ENCODE data around the gene DCAF10.
"Not testable (repeated sequence)": the region's sequence is repeated elsewhere in the genome, so short reads cannot be mapped to it uniquely, and the experiment has no call there.

DCAF10 gene

DNA sequence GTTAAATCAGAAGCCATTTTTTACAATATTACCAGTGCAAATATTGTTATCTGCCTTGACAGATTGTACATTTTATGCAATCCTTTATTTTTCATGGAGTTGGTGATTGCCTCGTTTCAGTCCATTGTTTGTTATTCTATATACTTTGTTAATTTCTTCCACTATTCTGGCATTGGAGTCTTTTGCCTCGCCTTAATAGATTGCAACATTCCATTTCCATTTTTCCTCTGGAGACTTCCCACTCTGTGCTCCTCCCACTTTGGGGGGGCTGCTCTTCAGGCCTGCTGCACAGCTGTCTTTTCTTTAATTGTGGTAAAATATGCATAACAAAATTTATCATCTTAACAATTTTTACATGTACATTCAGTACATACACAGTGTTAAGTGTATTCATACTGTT is 4.4 kb upstream of the DCAF10 start:
- Histone ChIP-seq H3K4me3 (ENCODE audit: low read length) (no peak overlapping the region), H3K36me3 (ENCODE audit: control insufficient read depth, insufficient read depth, low read length, severe bottlenecking) (no peaks in the 10 kb centered on the region), H3K4me1 (ENCODE audit: control insufficient read depth, insufficient read depth, low read length) (peaks cover 13% of the 10 kb centered on the region), H3K9ac (ENCODE audit: low read length) (no peak overlapping the region), H3K9me3 (ENCODE audit: control insufficient read depth, low read length) (no peaks in the 10 kb centered on the region), H3K27me3 (replicated peaks; ENCODE audit: control insufficient read depth, insufficient read depth, low read length) (no peaks in the 10 kb centered on the region)
- DNase-seq (ENCODE audit: low read depth): peak; percentile 40

- H3K4me1 ChIP-seq (ENCODE audit: control insufficient read depth, insufficient read depth, low read length): peaks cover 34% of the 10 kb centered on the region
- no peaks in the 10 kb centered on the region for H3K27me3 ChIP-seq (replicated peaks; ENCODE audit: control insufficient read depth, insufficient read depth, low read length)
- H3K9ac ChIP-seq (ENCODE audit: low read length): no peak overlapping the region
- no peaks in the 10 kb centered on the region for H3K9me3 ChIP-seq (ENCODE audit: control insufficient read depth, low read length)
- no peaks in the 10 kb centered on the region for H3K36me3 ChIP-seq (ENCODE audit: control insufficient read depth, insufficient read depth, low read length, severe bottlenecking)
- DNase-seq (ENCODE audit: low read depth): no peak
- H3K4me3 ChIP-seq (ENCODE audit: low read length): no peak overlapping the region
These were observed 1.9 kb upstream of the DCAF10 start for GRCh38 chr9:37798677-37799076.

DNA sequence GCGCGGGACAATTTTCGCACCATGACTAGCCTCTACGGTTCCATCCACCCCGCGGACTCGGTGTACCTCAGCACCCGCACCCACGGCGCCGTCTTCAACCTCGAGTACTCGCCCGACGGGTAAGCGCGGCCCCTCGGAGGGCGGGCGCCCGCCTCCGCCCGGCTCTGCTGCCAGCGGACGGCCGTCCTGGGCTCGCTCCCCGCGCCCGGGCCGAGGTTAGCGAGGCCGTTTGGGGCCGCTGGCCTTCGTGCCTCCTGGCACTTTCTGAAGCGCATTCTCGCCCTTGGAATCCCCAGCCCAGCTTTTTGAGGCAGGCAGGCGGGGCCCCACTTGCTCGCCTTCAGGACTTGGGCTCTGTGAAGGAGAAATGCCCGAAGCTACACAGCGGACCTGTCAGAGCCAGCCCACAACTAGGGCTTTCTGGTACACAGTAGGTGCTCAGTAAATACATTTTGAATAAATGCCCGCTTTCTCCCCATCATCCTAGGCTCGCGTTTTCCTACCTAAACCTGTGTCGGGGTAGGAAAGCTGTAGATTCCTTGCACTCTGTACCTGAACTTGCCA is 772 bp downstream of the DCAF10 start:
- Histone ChIP-seq H3K9ac (ENCODE audit: low read length) (peak overlapping the region; percentile 97), H3K36me3 (ENCODE audit: control insufficient read depth, insufficient read depth, low read length, severe bottlenecking) (no peaks in the 10 kb centered on the region), H3K4me1 (ENCODE audit: control insufficient read depth, insufficient read depth, low read length) (peaks cover 36% of the 10 kb centered on the region), H3K9me3 (ENCODE audit: control insufficient read depth, low read length) (no peaks in the 10 kb centered on the region), H3K4me3 (ENCODE audit: low read length) (peak overlapping the region; percentile 99), H3K27me3 (replicated peaks; ENCODE audit: control insufficient read depth, insufficient read depth, low read length) (no peaks in the 10 kb centered on the region)
- DNase-seq (ENCODE audit: low read depth): peak; percentile 75

DNA sequence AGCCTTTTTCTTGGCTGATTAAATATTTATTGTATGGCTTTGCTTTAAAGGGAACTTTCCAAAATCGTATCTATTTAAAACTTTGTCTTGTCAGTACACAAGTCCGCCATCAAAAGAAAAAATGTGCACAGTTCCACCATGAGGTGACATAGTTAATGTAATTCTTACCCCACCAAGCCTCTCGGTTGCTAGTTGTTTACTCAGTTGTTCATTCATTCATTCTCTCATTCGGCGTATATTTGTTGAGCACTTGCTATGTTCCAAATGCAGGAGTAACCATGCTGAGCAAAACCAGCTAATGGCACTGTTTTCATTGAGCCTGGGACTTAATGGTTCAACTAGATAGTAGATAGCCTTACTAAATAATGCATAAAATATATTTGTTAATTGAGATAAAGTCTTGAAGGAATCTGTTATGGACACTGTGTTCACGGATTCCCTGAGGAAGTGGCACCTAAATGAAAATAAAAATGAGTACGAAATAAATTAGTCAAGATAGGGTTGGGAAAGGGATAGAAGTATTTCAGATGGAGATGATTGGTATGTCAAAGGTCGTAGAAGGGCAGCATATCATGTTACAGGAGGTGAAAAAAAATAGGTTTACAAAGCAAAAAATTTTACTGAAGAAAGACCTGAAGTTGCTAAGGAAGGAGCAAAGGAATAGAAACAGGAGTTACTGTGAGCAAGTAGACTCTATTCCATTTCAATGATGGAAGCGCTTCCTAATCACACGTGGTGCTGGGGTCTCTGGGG is 1.5 kb downstream of the DCAF10 start:
- Histone ChIP-seq H3K9me3 (ENCODE audit: control insufficient read depth, low read length) (no peaks in the 10 kb centered on the region), H3K9ac (ENCODE audit: low read length) (peak overlapping the region; percentile 97), H3K4me1 (ENCODE audit: control insufficient read depth, insufficient read depth, low read length) (peaks cover 36% of the 10 kb centered on the region), H3K36me3 (ENCODE audit: control insufficient read depth, insufficient read depth, low read length, severe bottlenecking) (no peaks in the 10 kb centered on the region), H3K27me3 (replicated peaks; ENCODE audit: control insufficient read depth, insufficient read depth, low read length) (no peaks in the 10 kb centered on the region), H3K4me3 (ENCODE audit: low read length) (peak overlapping the region; percentile 99)
- no peak for DNase-seq (ENCODE audit: low read depth)

DNA sequence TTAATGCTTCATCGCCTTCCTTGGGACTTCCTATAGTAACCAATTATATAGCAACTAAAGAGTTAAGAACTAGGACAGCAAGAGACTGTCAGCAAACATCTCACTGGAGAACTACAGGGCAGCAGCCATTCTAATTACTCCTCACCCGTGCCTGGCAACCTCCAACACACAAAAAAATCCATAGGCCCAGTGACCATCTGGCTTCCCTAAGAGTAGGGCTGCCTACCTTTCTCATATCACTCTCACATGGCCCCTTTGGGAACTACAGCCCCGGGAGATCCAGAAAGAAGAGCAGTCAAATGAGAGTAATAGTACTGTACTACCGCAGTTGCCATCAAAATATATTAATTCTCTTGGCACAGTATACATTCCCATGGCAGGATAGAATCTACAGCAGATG is 5.7 kb downstream of the DCAF10 start:
- Histone ChIP-seq H3K4me3 (ENCODE audit: low read length) (no peak overlapping the region), H3K36me3 (ENCODE audit: control insufficient read depth, insufficient read depth, low read length, severe bottlenecking) (peaks cover 4% of the 10 kb centered on the region), H3K9me3 (ENCODE audit: control insufficient read depth, low read length) (no peaks in the 10 kb centered on the region), H3K4me1 (ENCODE audit: control insufficient read depth, insufficient read depth, low read length) (peaks cover 23% of the 10 kb centered on the region), H3K9ac (ENCODE audit: low read length) (no peak overlapping the region), H3K27me3 (replicated peaks; ENCODE audit: control insufficient read depth, insufficient read depth, low read length) (no peaks in the 10 kb centered on the region)
- no peak for DNase-seq (ENCODE audit: low read depth)

GRCh38 chr9:37809676-37810075 is 9.1 kb downstream of the DCAF10 start:
- H3K36me3 ChIP-seq (ENCODE audit: control insufficient read depth, insufficient read depth, low read length, severe bottlenecking); H3K9ac ChIP-seq (ENCODE audit: low read length); DNase-seq (ENCODE audit: low read depth); H3K4me1 ChIP-seq (ENCODE audit: control insufficient read depth, insufficient read depth, low read length); H3K4me3 ChIP-seq (ENCODE audit: low read length); H3K27me3 ChIP-seq (replicated peaks; ENCODE audit: control insufficient read depth, insufficient read depth, low read length); H3K9me3 ChIP-seq (ENCODE audit: control insufficient read depth, low read length): not testable (repeated sequence)

DNA sequence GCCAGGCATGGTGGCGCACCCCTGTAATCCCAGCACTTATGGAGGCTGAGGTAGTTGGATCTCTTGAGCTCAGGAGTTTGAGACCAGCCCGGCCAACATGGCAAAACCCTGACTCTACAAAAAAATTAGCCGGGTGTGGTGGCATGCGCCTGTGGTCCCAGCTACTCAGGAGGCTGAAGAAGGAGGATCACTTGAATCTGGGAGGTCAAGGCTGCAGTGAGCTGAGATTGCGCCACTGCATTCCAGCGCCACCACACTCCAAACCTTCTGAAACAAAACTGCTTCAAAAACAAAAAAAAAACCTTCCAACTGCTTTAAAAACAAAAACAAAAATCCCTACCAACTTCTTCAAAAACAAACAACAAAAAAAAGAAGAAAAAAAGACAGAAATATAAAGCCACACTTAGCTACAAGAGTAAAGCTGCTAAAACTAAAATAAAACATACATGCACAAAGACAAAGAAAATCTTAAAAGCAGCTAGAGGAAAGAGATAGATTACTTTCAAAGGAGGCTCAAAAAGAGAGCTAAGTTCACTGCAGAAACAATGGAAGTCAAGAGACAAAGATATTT is 11.4 kb downstream of the DCAF10 start:
- no peak for DNase-seq (ENCODE audit: low read depth)
- peaks cover 7% of the 10 kb centered on the region for H3K36me3 ChIP-seq (ENCODE audit: control insufficient read depth, insufficient read depth, low read length, severe bottlenecking)

DNA sequence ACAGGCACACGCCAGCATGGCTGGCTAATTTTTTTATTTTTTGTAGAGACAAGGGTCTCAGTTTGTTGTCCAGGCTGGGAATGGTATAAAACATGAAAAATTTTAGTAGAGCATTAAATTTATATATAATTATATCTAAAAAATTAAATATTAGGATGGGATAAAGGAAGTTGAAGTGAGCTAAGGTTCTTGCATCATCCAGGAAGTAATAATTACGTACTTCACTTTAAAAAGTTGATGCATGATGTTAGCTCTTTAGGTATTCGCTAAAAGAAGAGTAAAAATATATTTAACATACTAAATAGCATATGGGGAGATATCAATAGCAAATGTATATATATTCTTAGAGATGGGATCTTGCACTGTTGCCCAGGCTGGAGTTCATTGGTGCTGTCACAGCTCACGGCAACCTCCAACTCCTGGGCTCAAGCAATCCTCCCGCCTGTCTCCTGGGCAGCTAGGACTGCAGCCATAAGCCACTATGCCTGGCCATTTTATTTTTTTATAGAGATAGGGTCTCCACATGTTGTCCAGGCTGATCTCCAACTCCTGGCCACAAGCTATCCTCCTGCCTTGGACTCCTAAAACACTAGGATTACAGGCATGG is 12.3 kb downstream of the DCAF10 start:
- Histone ChIP-seq H3K9me3 (ENCODE audit: control insufficient read depth, low read length) (no peaks in the 10 kb centered on the region), H3K36me3 (ENCODE audit: control insufficient read depth, insufficient read depth, low read length, severe bottlenecking) (peaks cover 5% of the 10 kb centered on the region)
- DNase-seq (ENCODE audit: low read depth): no peak

More for the DNA sequence above, 11.4 kb downstream of the DCAF10 start:
- Histone ChIP-seq H3K9me3 (ENCODE audit: control insufficient read depth, low read length) (no peaks in the 10 kb centered on the region), H3K4me1 (ENCODE audit: control insufficient read depth, insufficient read depth, low read length) (no peaks in the 10 kb centered on the region), H3K4me3 (ENCODE audit: low read length) (no peak overlapping the region), H3K27me3 (replicated peaks; ENCODE audit: control insufficient read depth, insufficient read depth, low read length) (no peaks in the 10 kb centered on the region), H3K9ac (ENCODE audit: low read length) (no peak overlapping the region)

DNA sequence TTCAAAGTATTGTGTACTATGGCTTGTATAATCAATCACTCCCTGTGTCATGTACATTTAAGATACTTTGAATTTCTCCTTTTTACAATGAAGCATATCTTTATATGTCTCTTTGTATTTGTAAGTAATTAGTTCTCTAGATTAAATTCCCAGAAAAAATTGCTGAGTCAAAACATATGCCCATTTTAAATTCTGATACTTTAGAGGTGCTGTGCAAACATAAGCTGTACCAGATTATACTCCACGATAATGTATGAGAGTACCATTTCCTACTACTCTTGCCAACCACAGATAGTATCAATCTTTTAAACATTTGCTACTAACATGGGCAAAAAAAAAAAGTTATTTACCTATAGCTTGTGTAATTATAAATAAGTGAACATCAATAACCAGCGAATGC is 18.3 kb downstream of the DCAF10 start:
- Histone ChIP-seq H3K4me1 (ENCODE audit: control insufficient read depth, insufficient read depth, low read length) (no peaks in the 10 kb centered on the region), H3K27me3 (replicated peaks; ENCODE audit: control insufficient read depth, insufficient read depth, low read length) (no peaks in the 10 kb centered on the region), H3K9ac (ENCODE audit: low read length) (no peak overlapping the region), H3K4me3 (ENCODE audit: low read length) (no peak overlapping the region), H3K9me3 (ENCODE audit: control insufficient read depth, low read length) (no peaks in the 10 kb centered on the region), H3K36me3 (ENCODE audit: control insufficient read depth, insufficient read depth, low read length, severe bottlenecking) (peaks cover 33% of the 10 kb centered on the region)
- no peak for DNase-seq (ENCODE audit: low read depth)

More for the DNA sequence above, 12.3 kb downstream of the DCAF10 start:
- H3K4me1 ChIP-seq (ENCODE audit: control insufficient read depth, insufficient read depth, low read length): no peaks in the 10 kb centered on the region
- H3K9ac ChIP-seq (ENCODE audit: low read length): no peak overlapping the region
- H3K4me3 ChIP-seq (ENCODE audit: low read length): no peak overlapping the region
- H3K27me3 ChIP-seq (replicated peaks; ENCODE audit: control insufficient read depth, insufficient read depth, low read length): no peaks in the 10 kb centered on the region

DNA sequence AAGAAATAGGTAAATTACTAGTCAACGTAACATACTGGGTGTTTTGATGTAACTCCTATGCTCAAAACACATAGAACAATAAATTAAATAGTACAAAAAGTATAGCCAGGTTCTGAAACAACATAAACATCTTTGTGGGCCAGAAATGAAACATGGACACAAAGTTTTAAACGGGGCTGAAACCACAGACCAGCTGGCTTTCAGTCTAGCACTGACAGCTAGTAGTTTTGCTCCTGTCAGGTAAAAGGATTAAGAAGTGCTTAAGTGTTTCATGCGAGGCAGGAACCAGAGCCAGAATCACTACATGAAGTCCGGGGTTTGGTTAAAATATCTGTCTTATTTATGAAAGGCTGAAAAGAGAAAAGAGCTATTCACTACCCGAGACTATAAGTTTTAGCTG is 19.5 kb downstream of the DCAF10 start:
- Histone ChIP-seq H3K27me3 (replicated peaks; ENCODE audit: control insufficient read depth, insufficient read depth, low read length) (no peaks in the 10 kb centered on the region), H3K36me3 (ENCODE audit: control insufficient read depth, insufficient read depth, low read length, severe bottlenecking) (peaks cover 41% of the 10 kb centered on the region), H3K9ac (ENCODE audit: low read length) (no peak overlapping the region), H3K9me3 (ENCODE audit: control insufficient read depth, low read length) (no peaks in the 10 kb centered on the region), H3K4me1 (ENCODE audit: control insufficient read depth, insufficient read depth, low read length) (no peaks in the 10 kb centered on the region), H3K4me3 (ENCODE audit: low read length) (no peak overlapping the region)
- DNase-seq (ENCODE audit: low read depth): no peak

- H3K27me3 ChIP-seq (replicated peaks; ENCODE audit: control insufficient read depth, insufficient read depth, low read length); H3K4me1 ChIP-seq (ENCODE audit: control insufficient read depth, insufficient read depth, low read length); H3K9ac ChIP-seq (ENCODE audit: low read length); H3K9me3 ChIP-seq (ENCODE audit: control insufficient read depth, low read length); DNase-seq (ENCODE audit: low read depth); H3K4me3 ChIP-seq (ENCODE audit: low read length): not testable (repeated sequence)
- peaks cover 71% of the 10 kb centered on the region for H3K36me3 ChIP-seq (ENCODE audit: control insufficient read depth, insufficient read depth, low read length, severe bottlenecking)
These were observed 24.6 kb downstream of the DCAF10 start for GRCh38 chr9:37825174-37825573.
